Tibial artery (tissue), 4 donors: Measurements from ENCODE around the gene FAM114A1.
"Not testable (repeated sequence)": the region's sequence is repeated elsewhere in the genome, so short reads cannot be mapped to it uniquely, and the experiment has no call there.

ENCODE experiments used
- DNase-seq, 2 donors: peaks; one replicate each; pipeline ENCODE4 v3.0.0-alpha.2; 2019
- H3K27ac ChIP-seq, 2 donors: fragments of 200-600 bp; sonication (generic) in 1 of 2; 1 replicate in 1 of 2; 2 replicates in 1 of 2; pipeline ENCODE4 v1.5.1; 2018 to 2019; ENCODE audit warnings: mild to moderate bottlenecking in 1 of 2
- H3K27me3 ChIP-seq, 2 donors: fragments of 200-600 bp; sonication (generic) in 1 of 2; one replicate each; pipeline versions ENCODE4 v1.5.1 to v1.6.0; 2016 to 2019
- H3K36me3 ChIP-seq, 3 donors: fragments of 200-600 bp; sonication (generic) in 2 of 3; one replicate each; pipeline ENCODE4 v1.5.1; 2016 to 2019; ENCODE audit warnings: mild to moderate bottlenecking in 2 of 3
- H3K4me1 ChIP-seq, 4 donors: fragments of 200-600 bp; sonication (generic) in 2 of 4; 1 replicate in 3 of 4; 2 replicates in 1 of 4; pipeline ENCODE4 v1.5.1; 2016 to 2019
- H3K4me3 ChIP-seq, 2 donors: fragments of 200-600 bp; sonication (generic) in 1 of 2; 1 replicate in 1 of 2; 2 replicates in 1 of 2; pipeline ENCODE4 v1.5.1; 2018 to 2019; ENCODE audit warnings: mild to moderate bottlenecking in 2 of 2
- H3K9me3 ChIP-seq, 3 donors: fragments of 200-600 bp; sonication (generic) in 1 of 3; one replicate each; pipeline ENCODE4 v1.5.1; 2016 to 2019
- intact Hi-C: fragments of 100-400 bp; cut with DNase I; formaldehyde crosslinking; loops from one replicate; pipeline ENCODE4 v1.15.0; 2023; ENCODE audit warnings: low total_unique reads
- TF ChIP-seq, protein P1 (sequence below), 2 experiments: fragments of 200-600 bp in 1 of 2; fragments of 450-650 bp in 1 of 2; IDR thresholded peaks; one replicate each; pipeline ENCODE4 v1.5.1; 2017 to 2019; ENCODE audit warnings: antibody characterized with exemption in 2 of 2, mild to moderate bottlenecking in 1 of 2, moderate library complexity in 1 of 2

FAM114A1 gene

DNA sequence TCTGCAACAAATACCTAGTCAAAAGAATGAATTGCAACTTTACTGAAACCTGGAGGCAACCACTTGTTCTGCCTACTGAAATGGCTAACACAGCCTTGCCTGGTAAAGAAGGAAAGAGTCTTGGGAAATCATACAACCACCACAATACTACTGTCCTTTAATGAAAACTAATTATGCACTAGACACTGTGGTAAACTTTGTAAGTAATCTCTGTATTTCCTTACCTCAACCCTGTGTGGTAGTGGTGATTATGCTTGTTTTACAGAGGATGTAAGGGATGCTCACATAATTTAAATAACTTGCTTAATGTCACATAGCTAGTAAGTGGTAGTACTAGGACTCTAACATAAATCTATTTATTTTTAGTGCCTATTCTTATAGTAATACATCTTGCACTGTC lies 119.9 kb downstream of the FAM114A1 start:
- DNase-seq = no peak
- TF ChIP-seq, protein P1, sequence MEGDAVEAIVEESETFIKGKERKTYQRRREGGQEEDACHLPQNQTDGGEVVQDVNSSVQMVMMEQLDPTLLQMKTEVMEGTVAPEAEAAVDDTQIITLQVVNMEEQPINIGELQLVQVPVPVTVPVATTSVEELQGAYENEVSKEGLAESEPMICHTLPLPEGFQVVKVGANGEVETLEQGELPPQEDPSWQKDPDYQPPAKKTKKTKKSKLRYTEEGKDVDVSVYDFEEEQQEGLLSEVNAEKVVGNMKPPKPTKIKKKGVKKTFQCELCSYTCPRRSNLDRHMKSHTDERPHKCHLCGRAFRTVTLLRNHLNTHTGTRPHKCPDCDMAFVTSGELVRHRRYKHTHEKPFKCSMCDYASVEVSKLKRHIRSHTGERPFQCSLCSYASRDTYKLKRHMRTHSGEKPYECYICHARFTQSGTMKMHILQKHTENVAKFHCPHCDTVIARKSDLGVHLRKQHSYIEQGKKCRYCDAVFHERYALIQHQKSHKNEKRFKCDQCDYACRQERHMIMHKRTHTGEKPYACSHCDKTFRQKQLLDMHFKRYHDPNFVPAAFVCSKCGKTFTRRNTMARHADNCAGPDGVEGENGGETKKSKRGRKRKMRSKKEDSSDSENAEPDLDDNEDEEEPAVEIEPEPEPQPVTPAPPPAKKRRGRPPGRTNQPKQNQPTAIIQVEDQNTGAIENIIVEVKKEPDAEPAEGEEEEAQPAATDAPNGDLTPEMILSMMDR (IDR thresholded peaks at IDR 0.05) = no peak
- intact Hi-C loops = no loop called here

DNA sequence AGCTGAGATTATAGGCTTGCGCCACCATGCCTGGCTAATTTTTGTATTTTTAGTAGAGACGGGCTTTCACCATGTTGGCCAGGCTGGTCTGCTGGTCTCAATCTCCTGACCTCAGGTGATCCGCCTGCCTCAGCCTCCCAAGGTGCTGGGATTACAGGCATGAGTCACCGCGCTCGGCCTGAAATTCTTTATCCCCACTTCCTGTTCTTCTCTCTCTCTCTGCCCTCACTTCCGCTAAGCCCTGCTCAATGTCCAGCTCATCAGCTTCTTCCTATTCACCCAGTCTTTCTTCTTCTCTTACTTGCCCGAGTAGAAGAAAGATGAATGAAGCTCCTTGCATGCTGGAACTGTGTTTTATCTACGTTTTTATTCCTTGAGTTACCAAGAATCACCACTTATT lies 120.7 kb downstream of the FAM114A1 start:
- H3K4me3 ChIP-seq, H3K27ac ChIP-seq, H3K9me3 ChIP-seq, DNase-seq, H3K27me3 ChIP-seq, H3K36me3 ChIP-seq, intact Hi-C loops, H3K4me1 ChIP-seq: not testable (repeated sequence)

More for the DNA sequence above, 119.9 kb downstream of the FAM114A1 start:
- H3K9me3 ChIP-seq = no peaks in the 10 kb centered on the region
- no peak overlapping the region for H3K27ac ChIP-seq
- H3K36me3 ChIP-seq = no peaks in the 10 kb centered on the region
- no peaks in the 10 kb centered on the region for H3K27me3 ChIP-seq
- no peak overlapping the region for H3K4me3 ChIP-seq
- no peaks in the 10 kb centered on the region for H3K4me1 ChIP-seq

DNA sequence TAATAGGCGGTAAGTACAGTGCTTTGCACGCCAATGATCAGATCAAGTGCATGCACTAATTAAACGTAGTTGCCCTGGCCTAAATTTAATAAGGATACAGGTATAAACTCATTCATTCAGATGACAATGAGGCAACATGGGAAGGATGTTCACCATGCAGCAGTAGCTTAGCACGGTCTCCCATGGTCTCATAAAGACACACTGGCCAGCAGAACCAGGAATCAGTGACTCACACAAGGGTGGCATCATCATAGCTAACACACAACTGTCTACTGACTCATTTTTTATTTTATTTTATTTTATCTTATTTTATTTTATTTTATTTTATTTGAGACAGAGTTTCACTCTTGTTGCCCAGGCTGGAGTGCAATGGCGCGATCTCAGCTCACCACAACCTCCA lies 121.9 kb downstream of the FAM114A1 start:
- intact Hi-C loops = no loop called here
- TF ChIP-seq, protein P1 (IDR thresholded peaks at IDR 0.05) = no peak
- H3K4me1 ChIP-seq = no peaks in the 10 kb centered on the region
- no peaks in the 10 kb centered on the region for H3K36me3 ChIP-seq
- no peaks in the 10 kb centered on the region for H3K9me3 ChIP-seq
- H3K27ac ChIP-seq = no peak overlapping the region
- no peak for DNase-seq
- H3K27me3 ChIP-seq = no peaks in the 10 kb centered on the region
- no peak overlapping the region for H3K4me3 ChIP-seq

DNA sequence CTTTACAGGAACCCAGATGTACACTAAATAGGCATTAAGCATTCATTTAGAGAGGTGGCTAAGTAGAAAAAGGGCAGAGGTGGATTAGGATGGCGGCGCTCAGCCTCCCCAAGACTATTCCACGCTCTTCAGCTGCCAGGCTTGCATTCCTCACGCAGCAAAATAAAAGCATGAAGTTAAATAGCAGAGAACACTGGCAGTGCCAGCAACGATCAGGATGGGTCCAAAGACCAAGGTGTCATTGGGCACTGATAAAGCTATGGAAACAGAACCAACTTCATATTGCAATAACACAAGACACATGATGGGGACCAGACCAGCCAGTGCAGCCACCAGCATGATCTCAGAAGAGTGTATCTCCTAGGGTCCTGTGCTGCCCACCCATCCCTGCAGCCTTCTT lies 122.6 kb downstream of the FAM114A1 start:
- TF ChIP-seq, protein P1 (IDR thresholded peaks at IDR 0.05) = no peak
- no peak for DNase-seq
- Histone ChIP-seq H3K27ac (no peak overlapping the region), H3K4me1 (no peaks in the 10 kb centered on the region), H3K36me3 (no peaks in the 10 kb centered on the region), H3K27me3 (no peaks in the 10 kb centered on the region), H3K4me3 (no peak overlapping the region), H3K9me3 (no peaks in the 10 kb centered on the region)
- intact Hi-C loops = no loop called here

DNA sequence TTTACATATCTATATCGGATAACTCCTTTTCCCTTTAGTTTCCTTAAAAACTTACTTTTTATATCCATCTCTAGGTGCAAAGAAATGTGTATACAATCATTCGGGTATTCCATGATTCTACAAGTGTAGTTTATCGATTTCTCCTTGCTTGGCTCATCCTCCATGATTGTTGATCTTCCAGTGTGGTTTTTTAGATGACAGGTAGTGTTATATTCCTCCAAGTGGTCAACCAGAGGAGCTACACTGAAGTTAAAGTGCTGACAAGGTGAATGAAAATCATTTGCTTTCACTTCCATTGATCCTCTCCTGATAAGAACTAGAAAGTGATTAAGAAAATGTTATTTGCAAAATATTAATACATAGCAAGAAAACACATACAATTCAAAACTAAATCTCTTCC lies 126.1 kb downstream of the FAM114A1 start:
- no peak overlapping the region for H3K27ac ChIP-seq
- H3K36me3 ChIP-seq = no peaks in the 10 kb centered on the region
- intact Hi-C loops = no loop called here
- TF ChIP-seq, protein P1 (IDR thresholded peaks at IDR 0.05) = no peak
- no peaks in the 10 kb centered on the region for H3K27me3 ChIP-seq
- H3K9me3 ChIP-seq = no peaks in the 10 kb centered on the region
- H3K4me1 ChIP-seq = no peaks in the 10 kb centered on the region
- no peak for DNase-seq
- H3K4me3 ChIP-seq = no peak overlapping the region

DNA sequence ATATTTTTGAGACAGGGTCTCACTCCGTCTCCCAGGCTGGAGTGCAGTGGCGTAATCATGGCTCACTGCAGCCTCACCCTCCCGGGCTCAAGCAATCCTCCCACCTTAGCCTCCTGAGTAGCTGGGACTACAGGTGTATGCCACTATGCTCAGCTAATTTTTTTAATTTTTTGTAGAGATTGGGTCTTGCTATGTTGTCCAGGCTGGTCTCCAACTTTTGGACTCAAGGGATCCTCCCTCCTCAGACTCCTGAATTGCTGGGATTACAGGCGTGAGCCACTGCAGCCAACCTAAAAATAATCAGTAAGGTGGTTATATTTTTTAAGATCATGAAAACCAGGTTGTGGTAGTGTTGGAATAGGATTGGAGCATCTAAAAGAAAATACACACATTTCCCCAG lies 126.5 kb downstream of the FAM114A1 start:
- Histone ChIP-seq H3K36me3 (no peaks in the 10 kb centered on the region), H3K27me3 (no peaks in the 10 kb centered on the region), H3K9me3 (peaks cover 0 to 2% (median 0%) of the 10 kb centered on the region in 3 donors), H3K27ac (no peak overlapping the region), H3K4me3 (no peak overlapping the region), H3K4me1 (no peaks in the 10 kb centered on the region)
- TF ChIP-seq, protein P1 (IDR thresholded peaks at IDR 0.05) = no peak
- intact Hi-C loops = no loop called here
- DNase-seq = no peak
